HepG2 (cell line): ENCODE results near the gene ZNF48. TPM values are rescaled to one million over a fixed set of nuclear protein-coding genes. Genes with fewer than 3 reads are reported as not detected.
A peak's percentile ranks its signal among the peaks of the same experiment; 100 is the strongest.

Source experiments
- ATAC-seq: fragments of 200-7000 bp; cut with Tn5 transposase; 3 replicates; pipeline ENCODE4 v1.9.1; 2020; ENCODE audit warnings: mild to moderate bottlenecking, moderate library complexity
- BruUV-seq: library from RNA; stranded (reverse); fragments of 400-500 nt; replicated peaks from 2 replicates; lab custom pipeline; 2021; lab: Mats Ljungman, UMichigan
- CTCF ChIA-PET: fragments of 300-600 bp; formaldehyde crosslinking; extraction: SDS; loops from one replicate; lab custom pipeline; 2021; ENCODE audit warnings: low total read pairs, inconsistent platforms, low intra/inter-chr PET ratio; lab: Yijun Ruan, JAX
- POLR2A ChIA-PET: fragments of 350-600 bp; sonication (Branson Sonifier 250); formaldehyde crosslinking; loops from one replicate; lab custom pipeline; 2020; ENCODE audit warnings: antibody characterized with exemption, inconsistent platforms; lab: Yijun Ruan, JAX
- DNase-seq: peaks from one replicate; pipeline ENCODE4 v3.0.0-alpha.2; 2015; ENCODE audit warnings: low spot score
- FAIRE-seq: peaks from 3 replicates; lab custom pipeline; 2011; peaks lifted over from hg19 to GRCh38; lab: Jason Lieb, UNC
- H2AFZ ChIP-seq: one replicate; pipeline ENCODE4 v1.6.1; 2011; ENCODE audit warnings: low read length, inconsistent platforms
- H3K27ac ChIP-seq: fragments of 300-600 bp; 3 replicates; pipeline ENCODE4 v1.8.0; 2011; ENCODE audit warnings: mixed run types, mild to moderate bottlenecking, mixed read lengths, low read length, inconsistent platforms; ENCODE audit not compliant: insufficient read depth; ENCODE audit errors: extremely low read length
- H3K27me3 ChIP-seq, 2 experiments: fragments of 200-600 bp in 1 of 2; 2 replicates in 1 of 2; 3 replicates in 1 of 2; pipeline versions ENCODE4 v1.6.0 to v1.8.0; 2011; ENCODE audit warnings: low read length in 2 of 2, mild to moderate bottlenecking in 2 of 2, moderate library complexity in 2 of 2, inconsistent platforms in 1 of 2; ENCODE audit not compliant: insufficient read depth in 2 of 2, control insufficient read depth in 1 of 2
- H3K36me3 ChIP-seq, 2 experiments: fragments of 200-600 bp in 1 of 2; replicated peaks in 1 of 2; 2 replicates in 1 of 2; 3 replicates in 1 of 2; pipeline versions ENCODE4 v1.5.1 to v1.8.0; 2011; ENCODE audit warnings: low read length in 2 of 2, inconsistent platforms in 1 of 2; ENCODE audit not compliant: insufficient read depth in 2 of 2, control insufficient read depth in 1 of 2
- H3K4me1 ChIP-seq: 2 replicates; pipeline ENCODE4 v1.5.1; 2012; ENCODE audit warnings: low read length, inconsistent platforms; ENCODE audit not compliant: insufficient read depth
- H3K4me2 ChIP-seq: 2 replicates; pipeline ENCODE4 v1.6.0; 2011; ENCODE audit warnings: low read depth, low read length, inconsistent platforms
- H3K4me3 ChIP-seq, 3 experiments: fragments of 200-600 bp in 1 of 3; sonication (generic), shearing (Covaris generic) in 1 of 3; replicated peaks in 1 of 3; 2 replicates each; pipeline ENCODE4 v1.5.1; 2011 to 2016; ENCODE audit warnings: low read length in 3 of 3, inconsistent platforms in 2 of 3, low read depth in 2 of 3, mild to moderate bottlenecking in 2 of 3, control low read depth in 1 of 3, mixed read lengths in 1 of 3; ENCODE audit not compliant: insufficient read depth in 1 of 3
- H3K79me2 ChIP-seq: one replicate; pipeline ENCODE4 v1.6.1; 2011; ENCODE audit warnings: low read length, inconsistent platforms; ENCODE audit not compliant: insufficient read depth
- H3K9ac ChIP-seq: 2 replicates; pipeline ENCODE4 v1.6.0; 2011; ENCODE audit warnings: mild to moderate bottlenecking, low read depth, low read length, inconsistent platforms; ENCODE audit not compliant: insufficient read depth
- H3K9me3 ChIP-seq: 2 replicates; pipeline ENCODE4 v1.5.1; 2012; ENCODE audit warnings: mild to moderate bottlenecking, low read length
- H4K20me1 ChIP-seq: 2 replicates; pipeline ENCODE4 v1.6.0; 2011; ENCODE audit warnings: inconsistent platforms, mild to moderate bottlenecking, low read length, moderate library complexity; ENCODE audit not compliant: insufficient read depth
- AHDC1 ChIP-seq: sonication (generic); formaldehyde crosslinking; IDR thresholded peaks from 2 replicates; pipeline ENCODE4 v1.5.1; 2020; ENCODE audit warnings: mild to moderate bottlenecking, missing genetic modification reagents, borderline replicate concordance
- CHD4 ChIP-seq: fragments of 200-600 bp; sonication (generic); IDR thresholded peaks from 2 replicates; pipeline ENCODE4 v1.7.0; 2017; ENCODE audit warnings: mild to moderate bottlenecking, low read length, borderline replicate concordance
- FOXC1 ChIP-seq: sonication (generic); formaldehyde crosslinking; IDR thresholded peaks from 2 replicates; pipeline ENCODE4 v1.8.0; 2022; ENCODE audit warnings: mild to moderate bottlenecking, missing genetic modification reagents, borderline replicate concordance
- HOXA3 ChIP-seq: sonication (generic); formaldehyde crosslinking; IDR thresholded peaks from 2 replicates; pipeline ENCODE4 v1.5.0; 2020; ENCODE audit warnings: missing genetic modification reagents
- NFE2L1 ChIP-seq: sonication (generic); formaldehyde crosslinking; IDR thresholded peaks from 2 replicates; pipeline ENCODE4 v1.4.0; 2020; ENCODE audit warnings: missing genetic modification reagents, mild to moderate bottlenecking, borderline replicate concordance
- PAF1 ChIP-seq: IDR thresholded peaks from 2 replicates; pipeline ENCODE4 v1.6.1; 2016; ENCODE audit warnings: missing genetic modification reagents, missing compliant biosample characterization
- SMAD1 ChIP-seq: sonication (generic); formaldehyde crosslinking; IDR thresholded peaks from 2 replicates; pipeline ENCODE4 v1.4.0; 2020; ENCODE audit warnings: missing genetic modification reagents, low read depth, mild to moderate bottlenecking, borderline replicate concordance
- SSRP1 ChIP-seq: IDR thresholded peaks from 2 replicates; pipeline ENCODE4 v1.6.1; 2016; ENCODE audit warnings: control low read depth
- ZC3H13 ChIP-seq: sonication (generic); formaldehyde crosslinking; IDR thresholded peaks from 2 replicates; pipeline ENCODE4 v1.8.1; 2023; ENCODE audit warnings: mild to moderate bottlenecking, missing genetic modification reagents, moderate library complexity
- ZNF225 ChIP-seq: sonication (generic); formaldehyde crosslinking; IDR thresholded peaks from 2 replicates; pipeline ENCODE4 v1.4.0; 2020; ENCODE audit warnings: mild to moderate bottlenecking, missing genetic modification reagents
- ZNF235 ChIP-seq: sonication (generic); formaldehyde crosslinking; IDR thresholded peaks from 2 replicates; pipeline ENCODE4 v1.8.1; 2023; ENCODE audit warnings: mild to moderate bottlenecking, missing genetic modification reagents, borderline replicate concordance
- ZNF441 ChIP-seq: sonication (generic); formaldehyde crosslinking; IDR thresholded peaks from 2 replicates; pipeline ENCODE4 v1.7.0; 2021; ENCODE audit warnings: missing genetic modification reagents, borderline replicate concordance
- ZNF691 ChIP-seq: sonication (generic); formaldehyde crosslinking; IDR thresholded peaks from 2 replicates; pipeline ENCODE4 v1.4.0; 2020; ENCODE audit warnings: missing genetic modification reagents, low read depth, mild to moderate bottlenecking, borderline replicate concordance
- ZNF768 ChIP-seq: sonication (generic); formaldehyde crosslinking; IDR thresholded peaks from 2 replicates; pipeline ENCODE4 v1.4.0; 2020; ENCODE audit warnings: missing genetic modification reagents
- ZNF788 ChIP-seq: sonication (generic); formaldehyde crosslinking; IDR thresholded peaks from 2 replicates; pipeline ENCODE4 v1.5.0; 2020; ENCODE audit warnings: mild to moderate bottlenecking, missing genetic modification reagents, borderline replicate concordance
- WGBS: methylation state at CpG from one replicate; pipeline ENCODE4 v1.1.6; 2017; ENCODE audit warnings: low lambda C conversion rate; 5-methylcytosine and 5-hydroxymethylcytosine counted together
- in situ Hi-C: cut with HindIII; loops from 2 replicates; pipeline ENCODE4 v1.10.0; 2017; ENCODE audit warnings: low pct_unique_long_range_greater_than_20kb; ENCODE audit not compliant: extremely low pct_ligation_motif_present
- intact Hi-C: fragments of 100-400 bp; cut with micrococcal nuclease; formaldehyde crosslinking; loops from one replicate; pipeline ENCODE4 v1.10.0; 2022; ENCODE audit not compliant: unreplicated experiment
- polyA plus RNA-seq, 8 experiments: library from polyadenylated mRNA; depleted of rRNA in 3 of 8; stranded (reverse) in 7 of 8; unstranded in 1 of 8; fragments of >200 nt; fragmentation: Illumina TruSeq in 4 of 8; extraction: Trizol in 4 of 8; gene quantifications; 2 replicates each; pipeline versions ENCODE4 v1.2.1 to v1.2.3, GENCODE V29; 2011 to 2016; ENCODE audit warnings: low read depth in 4 of 8, missing spikeins in 1 of 8, mixed read lengths in 1 of 8; ENCODE audit not compliant: insufficient read depth in 1 of 8
- total RNA-seq, 5 experiments: library from RNA; depleted of rRNA; stranded (reverse); fragments of >200 nt; fragmentation: Illumina TruSeq; extraction: Trizol; gene quantifications; 2 replicates each; pipeline ENCODE4 v1.2.3, GENCODE V29; 2016; ENCODE audit warnings: low read depth in 1 of 5
- TF ChIP-seq, protein P1 (sequence below): sonication (generic); formaldehyde crosslinking; IDR thresholded peaks from 2 replicates; pipeline ENCODE4 v1.5.1; 2020; ENCODE audit warnings: missing genetic modification reagents, mild to moderate bottlenecking, borderline replicate concordance

ZNF48 gene
- total and polyA plus RNA-seq, 2 of the 13 experiments (the other 11 are each of a cell fraction or from before 2014, with no cell fraction given) = 9.9 to 12.3 TPM

DNA sequence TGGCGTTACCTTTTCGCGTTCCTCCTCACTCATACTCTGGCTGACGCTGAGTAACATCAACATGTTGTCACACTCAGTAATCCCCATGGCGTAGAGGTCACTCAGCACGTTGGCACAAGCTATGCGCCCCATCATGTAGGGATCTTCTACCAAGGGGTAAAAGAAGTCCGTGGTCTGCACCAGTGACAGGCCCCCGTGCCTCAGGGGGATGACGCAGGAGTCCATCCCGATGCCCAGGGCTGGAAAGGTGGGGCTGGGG, 49.9 kb downstream of the ZNF48 start:
- H4K20me1 ChIP-seq = peaks cover 24% of the 10 kb centered on the region
- peaks cover 92% of the 10 kb centered on the region for H3K4me1 ChIP-seq
- no peaks in the 10 kb centered on the region; a peak in 2 of 5 replicates for H3K36me3 ChIP-seq
- ChIA-PET CTCF (interaction anchor here (1.6 kb wide), 1 partner anchor 15 kb away, joined by 4 read pairs; the partner anchor contains the start of gene DCTPP1), POLR2A (interaction anchor here (0.9 to 4.2 kb wide), 17 partner anchors 12 to 165 kb away, joined by 3 to 36 read pairs (median 4); partner anchors contain the start of genes DCTPP1, ITGAL, ZNF688 and ZNF689)
- in situ Hi-C loops = no loop called here
- H3K9me3 ChIP-seq = no peaks in the 10 kb centered on the region
- H3K79me2 ChIP-seq = peaks cover 27% of the 10 kb centered on the region
- peak overlapping the region; percentile 87 for H3K4me2 ChIP-seq
- peak overlapping the region; percentile 96 for H3K9ac ChIP-seq
- H2AFZ ChIP-seq = no peak overlapping the region
- H3K4me3 ChIP-seq = peak overlapping the region; percentile 86 to 92 (median 91)
- FAIRE-seq (no peak), DNase-seq (no peak), ATAC-seq (no peak)
- H3K27ac ChIP-seq = peak overlapping the region; percentile 95
- BruUV-seq = no TSS peak
- 63% methylated on average over 11 of the region's 11 CpGs for WGBS
- intact Hi-C loops = no loop called here
- H3K27me3 ChIP-seq = no peaks in the 10 kb centered on the region; a peak in 1 of 5 replicates
- TF ChIP-seq ZNF441 (CRISPR knock-in tag) = no peak
- 0 out of 2 replicates have a peak, but pooled peaks have one; percentile 23 for TF ChIP-seq SMAD1
- 0 out of 2 replicates have a peak, but pooled peaks have one; percentile 1 for TF ChIP-seq NFE2L1 (CRISPR knock-in tag)
- peak; percentile 12; the same call in 1 of the 2 replicates for TF ChIP-seq ZNF788 (CRISPR knock-in tag)
- TF ChIP-seq ZC3H13 (CRISPR knock-in tag) = no peak
- TF ChIP-seq CHD4 = no peak
- TF ChIP-seq ZNF225 (CRISPR knock-in tag) = peak; percentile 28
- TF ChIP-seq FOXC1 = 0 out of 2 replicates have a peak, but pooled peaks have one; percentile 46
- TF ChIP-seq, protein P1, sequence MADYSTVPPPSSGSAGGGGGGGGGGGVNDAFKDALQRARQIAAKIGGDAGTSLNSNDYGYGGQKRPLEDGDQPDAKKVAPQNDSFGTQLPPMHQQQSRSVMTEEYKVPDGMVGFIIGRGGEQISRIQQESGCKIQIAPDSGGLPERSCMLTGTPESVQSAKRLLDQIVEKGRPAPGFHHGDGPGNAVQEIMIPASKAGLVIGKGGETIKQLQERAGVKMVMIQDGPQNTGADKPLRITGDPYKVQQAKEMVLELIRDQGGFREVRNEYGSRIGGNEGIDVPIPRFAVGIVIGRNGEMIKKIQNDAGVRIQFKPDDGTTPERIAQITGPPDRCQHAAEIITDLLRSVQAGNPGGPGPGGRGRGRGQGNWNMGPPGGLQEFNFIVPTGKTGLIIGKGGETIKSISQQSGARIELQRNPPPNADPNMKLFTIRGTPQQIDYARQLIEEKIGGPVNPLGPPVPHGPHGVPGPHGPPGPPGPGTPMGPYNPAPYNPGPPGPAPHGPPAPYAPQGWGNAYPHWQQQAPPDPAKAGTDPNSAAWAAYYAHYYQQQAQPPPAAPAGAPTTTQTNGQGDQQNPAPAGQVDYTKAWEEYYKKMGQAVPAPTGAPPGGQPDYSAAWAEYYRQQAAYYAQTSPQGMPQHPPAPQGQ (CRISPR knock-in tag) = peak; percentile 49; the same call in 1 of the 2 replicates
- TF ChIP-seq HOXA3 = 0 out of 2 replicates have a peak, but pooled peaks have one; percentile 21
- TF ChIP-seq AHDC1 = 0 out of 2 replicates have a peak, but pooled peaks have one; percentile 26
- no peak for TF ChIP-seq ZNF691 (CRISPR knock-in tag)
- TF ChIP-seq SSRP1 = 0 out of 2 replicates have a peak, but pooled peaks have one; percentile 42
- peak; percentile 95; the same call in 1 of the 2 replicates for TF ChIP-seq ZNF235
- peak; percentile 36; the same call in 1 of the 2 replicates for TF ChIP-seq PAF1 (CRISPR knock-in tag)
- no peak for TF ChIP-seq ZNF768
